Measurements from ENCODE around the gene PPFIBP2. TPM values are rescaled to one million over a fixed set of nuclear protein-coding genes. Genes with fewer than 3 reads are reported as not detected.

Gene PPFIBP2
- total RNA-seq, 4 donors from 2014 or later: 28.1 to 61.1 (median 49.4) TPM

DNA sequence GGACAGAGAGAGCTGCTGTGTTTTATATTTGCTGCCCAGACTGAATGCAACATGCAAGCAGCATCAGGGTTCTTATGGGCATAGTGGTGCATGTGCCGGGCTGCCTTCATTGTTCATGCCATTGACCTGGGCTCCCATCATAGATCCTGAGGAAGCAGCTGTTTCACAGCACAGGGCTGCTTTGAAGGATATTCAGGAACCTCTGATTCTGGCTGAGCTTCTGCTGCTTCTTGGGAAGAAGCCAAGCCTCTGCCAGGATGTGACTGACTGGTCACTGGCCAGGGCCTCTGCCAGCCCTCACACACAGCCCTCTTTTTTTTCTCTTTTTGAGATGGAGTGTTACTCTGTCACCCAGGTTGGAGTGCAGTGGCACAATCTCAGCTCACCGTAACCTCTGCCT lies 116.2 kb downstream of the PPFIBP2 start:
- H3K27me3 ChIP-seq: no peaks in the 10 kb centered on the region
- H3K4me1 ChIP-seq: peaks cover 0 to 4% (median 0%) of the 10 kb centered on the region in 3 donors
- no peak for DNase-seq
- TF ChIP-seq POLR2A (IDR thresholded peaks at IDR 0.05) (no peak), CTCF (IDR thresholded peaks at IDR 0.05) (no peak)
- 80 to 100% methylated on average over 2 of the region's 2 CpGs for WGBS, 2 donors
- H3K9me3 ChIP-seq: no peaks in the 10 kb centered on the region
- H3K4me3 ChIP-seq: no peak overlapping the region
- peaks cover 18 to 100% (median 19%) of the 10 kb centered on the region in 3 donors for H3K36me3 ChIP-seq
- intact Hi-C loops (cut with DNase I): no loop called here
- no peak overlapping the region for H3K27ac ChIP-seq

DNA sequence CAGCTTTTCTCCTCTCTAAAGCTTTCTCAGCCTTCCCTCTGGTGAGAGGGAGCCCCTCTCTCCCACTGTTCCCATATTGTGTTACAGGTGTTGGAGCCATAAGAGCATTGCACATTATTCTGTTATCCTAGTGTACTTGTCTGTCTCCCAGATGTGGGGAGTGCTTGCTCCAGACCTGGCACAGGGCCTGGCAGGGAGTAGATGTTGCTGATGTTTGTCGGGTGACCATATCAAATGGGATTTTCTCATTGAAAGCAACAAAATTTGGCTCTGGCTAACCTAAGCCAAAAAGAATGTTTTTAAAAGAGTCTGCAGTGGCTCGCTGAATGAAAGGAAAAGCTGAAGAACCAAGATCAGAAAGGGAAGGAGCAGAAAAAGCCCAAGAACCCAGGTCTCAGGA lies 118.4 kb downstream of the PPFIBP2 start:
- DNase-seq: no peak
- WGBS, 2 donors: 90 to 94% methylated on average over 2 of the region's 2 CpGs
- Histone ChIP-seq H3K4me3 (no peak overlapping the region), H3K4me1 (peaks cover 0 to 4% (median 0%) of the 10 kb centered on the region in 3 donors), H3K36me3 (peaks cover 18 to 100% (median 19%) of the 10 kb centered on the region in 3 donors), H3K27me3 (no peaks in the 10 kb centered on the region), H3K27ac (no peak overlapping the region), H3K9me3 (no peaks in the 10 kb centered on the region)
- intact Hi-C loops (cut with DNase I): no loop called here
- TF ChIP-seq POLR2A (IDR thresholded peaks at IDR 0.05): no peak
- no peak for TF ChIP-seq CTCF (IDR thresholded peaks at IDR 0.05)

- 92 to 94% methylated on average over 2 to 4 of the region's 4 CpGs for WGBS, 2 donors
- H3K4me3 ChIP-seq: no peak overlapping the region
- peaks cover 0 to 19% (median 0%) of the 10 kb centered on the region in 3 donors for H3K4me1 ChIP-seq
- TF ChIP-seq POLR2A (IDR thresholded peaks at IDR 0.05): no peak
- TF ChIP-seq CTCF (IDR thresholded peaks at IDR 0.05): no peak
- no peak for DNase-seq
- no peak overlapping the region for H3K27ac ChIP-seq
- H3K9me3 ChIP-seq: no peaks in the 10 kb centered on the region
- no peaks in the 10 kb centered on the region for H3K27me3 ChIP-seq
- intact Hi-C loops (cut with DNase I): no loop called here
- peaks cover 6 to 94% (median 19%) of the 10 kb centered on the region in 3 donors for H3K36me3 ChIP-seq
These were observed 121.3 kb downstream of the PPFIBP2 start for GRCh38 chr11:7635137-7635536.

GRCh38 chr11:7635708-7636107 lies 121.9 kb downstream of the PPFIBP2 start:
- H3K4me3 ChIP-seq: no peak overlapping the region
- H3K36me3 ChIP-seq: peaks cover 5 to 94% (median 19%) of the 10 kb centered on the region in 3 donors
- peaks cover 0 to 19% (median 0%) of the 10 kb centered on the region in 3 donors for H3K4me1 ChIP-seq

DNA sequence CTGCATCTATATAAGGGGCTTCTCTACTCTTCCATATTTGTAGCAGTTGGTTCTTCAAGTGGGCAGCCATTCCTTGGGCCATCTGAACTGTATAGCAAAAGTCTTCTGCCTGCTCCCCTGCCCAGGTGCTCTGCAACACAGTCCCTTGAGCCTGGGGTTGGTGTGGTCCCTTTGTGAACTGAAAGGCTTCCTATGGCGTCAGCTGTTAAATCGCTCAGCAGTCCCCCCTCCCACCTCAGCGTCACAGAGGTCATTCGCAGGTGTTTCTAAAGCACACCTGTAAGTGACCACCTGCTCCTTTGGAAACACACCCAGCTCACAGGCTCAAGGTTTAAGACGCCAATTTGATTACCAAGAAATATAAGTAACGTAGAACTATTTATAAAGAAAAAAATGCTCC lies 122.6 kb downstream of the PPFIBP2 start:
- WGBS, 2 donors: 83 to 91% methylated on average over 2 to 6 of the region's 6 CpGs
- no peak for DNase-seq

More at GRCh38 chr11:7635708-7636107, 121.9 kb downstream of the PPFIBP2 start:
- intact Hi-C loops (cut with DNase I): no loop called here
- Histone ChIP-seq H3K9me3 (no peaks in the 10 kb centered on the region), H3K27me3 (no peaks in the 10 kb centered on the region), H3K27ac (no peak overlapping the region)
- no peak for DNase-seq
- 86 to 88% methylated on average over 4 of the region's 4 CpGs for WGBS, 2 donors
- TF ChIP-seq CTCF (IDR thresholded peaks at IDR 0.05) (no peak), POLR2A (IDR thresholded peaks at IDR 0.05) (no peak)

More for the DNA sequence above, 122.6 kb downstream of the PPFIBP2 start:
- intact Hi-C loops (cut with DNase I): no loop called here
- H3K4me3 ChIP-seq: no peak overlapping the region
- no peaks in the 10 kb centered on the region for H3K9me3 ChIP-seq
- no peaks in the 10 kb centered on the region for H3K27me3 ChIP-seq
- no peak overlapping the region for H3K27ac ChIP-seq
- peaks cover 11 to 94% (median 13%) of the 10 kb centered on the region in 3 donors for H3K36me3 ChIP-seq
- no peak for TF ChIP-seq CTCF (IDR thresholded peaks at IDR 0.05)
- TF ChIP-seq POLR2A (IDR thresholded peaks at IDR 0.05): no peak
- peaks cover 0 to 19% (median 0%) of the 10 kb centered on the region in 3 donors for H3K4me1 ChIP-seq

Measured in esophagus squamous epithelium (tissue), 5 donors.